Right ventricle myocardium superior (tissue), 1 donor: ENCODE measurements around the gene TMEM232. TPM values are rescaled to one million over a fixed set of nuclear protein-coding genes. Genes with fewer than 3 reads are reported as not detected.

Experiments
- ATAC-seq: fragments of 200-7000 bp; cut with Tn5 transposase; one replicate; pipeline ENCODE4 v1.9.1; 2020; ENCODE audit warnings: mild to moderate bottlenecking; ENCODE audit not compliant: poor library complexity
- DNase-seq: peaks from one replicate; pipeline ENCODE4 v3.0.0-alpha.2; 2020
- intact Hi-C: fragments of 100-400 bp; cut with DNase I; formaldehyde crosslinking; loops from one replicate; pipeline ENCODE4 v1.11.2; 2022
- total RNA-seq: library from RNA; stranded (reverse); fragmentation: NEBNext Ultra II Directional; extraction: Animal tissue kit (Norgen Biotek cat#: 25700); gene quantifications from one replicate; pipeline ENCODE4 v1.2.1, GENCODE V29; 2021
- donor health status: DM: no; HTN: yes; CAD: no; lungs with severe emphysema.

The TMEM232 gene
- total RNA-seq, 1 donor from 2014 or later, result 3.2 TPM

GRCh38 chr5:110644357-110644756 lies 82.1 kb downstream of the TMEM232 start:
- ATAC-seq (no peak), DNase-seq (no peak)
- intact Hi-C loops, result no loop called here

- no peak for ATAC-seq
- intact Hi-C loops, result no loop called here
- no peak for DNase-seq
Measured at GRCh38 chr5:110638970-110639902, 87.2 kb downstream of the TMEM232 start.

GRCh38 chr5:110634475-110634874 lies 92.0 kb downstream of the TMEM232 start:
- intact Hi-C loops, result no loop called here
- DNase-seq (no peak), ATAC-seq (no peak)

- DNase-seq, result no peak
- intact Hi-C loops, result no loop called here
- ATAC-seq, result no peak
Measured at GRCh38 chr5:110631236-110631635, 95.2 kb downstream of the TMEM232 start.

GRCh38 chr5:110630350-110630749 lies 96.1 kb downstream of the TMEM232 start:
- ATAC-seq (no peak), DNase-seq (no peak)
- intact Hi-C loops, result no loop called here

- ATAC-seq, result no peak
- no peak for DNase-seq
- intact Hi-C loops, result no loop called here
Measured at GRCh38 chr5:110625376-110625999, 101.0 kb downstream of the TMEM232 start.

- DNase-seq, result no peak
- intact Hi-C loops, result no loop called here
- no peak for ATAC-seq
Measured at GRCh38 chr5:110623874-110624273, 102.6 kb downstream of the TMEM232 start.

GRCh38 chr5:110618941-110619340 lies 107.5 kb downstream of the TMEM232 start:
- intact Hi-C loops, result no loop called here
- ATAC-seq, result no peak
- DNase-seq, result no peak

- intact Hi-C loops, result no loop called here
- ATAC-seq, result no peak
- no peak for DNase-seq
Measured at GRCh38 chr5:110616009-110616408, 110.5 kb downstream of the TMEM232 start.

- ATAC-seq (no peak), DNase-seq (no peak)
Measured at GRCh38 chr5:110612794-110613247, 113.7 kb downstream of the TMEM232 start.

GRCh38 chr5:110611817-110612216 lies 114.7 kb downstream of the TMEM232 start:
- intact Hi-C loops, result no loop called here
- DNase-seq (no peak), ATAC-seq (no peak)

More at GRCh38 chr5:110612794-110613247, 113.7 kb downstream of the TMEM232 start:
- intact Hi-C loops, result no loop called here

GRCh38 chr5:110594866-110595265 lies 131.6 kb downstream of the TMEM232 start:
- DNase-seq, result no peak
- intact Hi-C loops, result no loop called here

GRCh38 chr5:110590187-110590586 lies 136.3 kb downstream of the TMEM232 start:
- no peak for DNase-seq
- intact Hi-C loops, result no loop called here
- no peak for ATAC-seq

More at GRCh38 chr5:110594866-110595265, 131.6 kb downstream of the TMEM232 start:
- ATAC-seq, result no peak

- ATAC-seq (no peak), DNase-seq (no peak)
- intact Hi-C loops, result no loop called here
Measured at GRCh38 chr5:110588286-110588980, 138.0 kb downstream of the TMEM232 start.

- no peak for DNase-seq
- ATAC-seq, result no peak
- intact Hi-C loops, result no loop called here
Measured at GRCh38 chr5:110580625-110581024, 145.8 kb downstream of the TMEM232 start.

- intact Hi-C loops, result no loop called here
- ATAC-seq, result no peak
Measured at GRCh38 chr5:110572729-110573128, 153.7 kb downstream of the TMEM232 start.

GRCh38 chr5:110562191-110562590 lies 164.3 kb downstream of the TMEM232 start:
- DNase-seq (no peak), ATAC-seq (no peak)
- intact Hi-C loops, result no loop called here

More at GRCh38 chr5:110572729-110573128, 153.7 kb downstream of the TMEM232 start:
- no peak for DNase-seq

GRCh38 chr5:110561510-110561909 lies 165.0 kb downstream of the TMEM232 start:
- intact Hi-C loops, result no loop called here
- ATAC-seq (no peak), DNase-seq (no peak)

- ATAC-seq (no peak), DNase-seq (no peak)
- intact Hi-C loops, result no loop called here
Measured at GRCh38 chr5:110549301-110549700, 177.2 kb downstream of the TMEM232 start.
